ENCODE data around the gene TPP1. TPM values are rescaled to one million over a fixed set of nuclear protein-coding genes. Genes with fewer than 3 reads are reported as not detected.

Gene TPP1
- polyA plus RNA-seq, 1 donor (not counting 4 experiments of a cell fraction or from before 2014, with no cell fraction given), result 55.3 TPM

- H3K9me1 ChIP-seq (ENCODE audit: control insufficient read depth, extremely low read depth, insufficient read depth, low read length), result peaks cover 3% of the 10 kb centered on the region
- peaks cover 36% of the 10 kb centered on the region for H3K4me1 ChIP-seq (ENCODE audit: control insufficient read depth, extremely low read depth, insufficient read depth, low read length)
- peaks cover 22 to 36% of the 10 kb centered on the region in 2 experiments for H3K36me3 ChIP-seq (ENCODE audit: control insufficient read depth in 2 of 2, extremely low read depth in 1 of 2, insufficient read depth in 2 of 2, low read length in 2 of 2)
- no peaks in the 10 kb centered on the region for H4K20me1 ChIP-seq (ENCODE audit: control insufficient read depth, extremely low read depth, insufficient read depth, low read length)
- no peaks in the 10 kb centered on the region for H3K27me3 ChIP-seq (ENCODE audit: control insufficient read depth, extremely low read depth, insufficient read depth, low read length)
- peak overlapping the region; percentile 79 to 98 (median 97) for H3K4me3 ChIP-seq (ENCODE audit: control insufficient read depth in 2 of 3, extremely low read depth in 1 of 3, insufficient read depth in 2 of 3, low read depth in 1 of 3, low read length in 3 of 3)
- no peak for FAIRE-seq
- peak overlapping the region; percentile 94 for H3K9ac ChIP-seq (ENCODE audit: control insufficient read depth, extremely low read depth, insufficient read depth, low read length)
- TF ChIP-seq EZH2 (IDR thresholded peaks at IDR 0.05; ENCODE audit: low read length) (no peak), CTCF (optimal IDR thresholded peaks at IDR 0.05 in 1 of 3, IDR thresholded peaks at IDR 0.05 in 1 of 3, conservative IDR thresholded peaks at IDR 0.05 in 1 of 3; ENCODE audit: extremely low read depth in 1 of 3, insufficient read depth in 2 of 3, low read length in 3 of 3) (peak in 1 of 3 experiments; percentile 6)
- peaks cover 79% of the 10 kb centered on the region for H3K79me2 ChIP-seq (ENCODE audit: control insufficient read depth, insufficient read depth, low read length)
- no peaks in the 10 kb centered on the region for H3K9me3 ChIP-seq (ENCODE audit: control insufficient read depth, low read depth, low read length)
- H3K27ac ChIP-seq (ENCODE audit: control insufficient read depth, insufficient read depth, low read length), result peak overlapping the region; percentile 77
- no peak overlapping the region for H2AFZ ChIP-seq (ENCODE audit: control insufficient read depth, low read length)
- no peak for DNase-seq (ENCODE audit: low read depth, low spot score)
- H3K4me2 ChIP-seq (ENCODE audit: control insufficient read depth, extremely low read depth, insufficient read depth, low read depth, low read length), result peak overlapping the region; percentile 95
- dilution Hi-C loops (cut with MboI; ENCODE audit: extremely low pct_ligation_motif_present, low sequenced_read_pairs), result no loop called here
These were observed 16.9 kb downstream of the TPP1 start for GRCh38 chr11:6602096-6602940.

- H3K27me3 ChIP-seq (ENCODE audit: control insufficient read depth, extremely low read depth, insufficient read depth, low read length), result no peaks in the 10 kb centered on the region
- H3K4me3 ChIP-seq (ENCODE audit: control insufficient read depth in 2 of 3, extremely low read depth in 1 of 3, insufficient read depth in 2 of 3, low read depth in 1 of 3, low read length in 3 of 3), result no peak overlapping the region
- peaks cover 69% of the 10 kb centered on the region for H3K79me2 ChIP-seq (ENCODE audit: control insufficient read depth, insufficient read depth, low read length)
- H2AFZ ChIP-seq (ENCODE audit: control insufficient read depth, low read length), result no peak overlapping the region
- H3K9me3 ChIP-seq (ENCODE audit: control insufficient read depth, low read depth, low read length), result no peaks in the 10 kb centered on the region
- H3K9ac ChIP-seq (ENCODE audit: control insufficient read depth, extremely low read depth, insufficient read depth, low read length), result no peak overlapping the region
- no peak for DNase-seq (ENCODE audit: low read depth, low spot score)
- TF ChIP-seq EZH2 (IDR thresholded peaks at IDR 0.05; ENCODE audit: low read length) (no peak), CTCF (optimal IDR thresholded peaks at IDR 0.05 in 1 of 3, IDR thresholded peaks at IDR 0.05 in 1 of 3, conservative IDR thresholded peaks at IDR 0.05 in 1 of 3; ENCODE audit: extremely low read depth in 1 of 3, insufficient read depth in 2 of 3, low read length in 3 of 3) (no peak)
- no peak overlapping the region for H3K27ac ChIP-seq (ENCODE audit: control insufficient read depth, insufficient read depth, low read length)
- peaks cover 27 to 42% of the 10 kb centered on the region in 2 experiments for H3K36me3 ChIP-seq (ENCODE audit: control insufficient read depth in 2 of 2, extremely low read depth in 1 of 2, insufficient read depth in 2 of 2, low read length in 2 of 2)
- H3K4me2 ChIP-seq (ENCODE audit: control insufficient read depth, extremely low read depth, insufficient read depth, low read depth, low read length), result no peak overlapping the region
- peaks cover 23% of the 10 kb centered on the region for H3K4me1 ChIP-seq (ENCODE audit: control insufficient read depth, extremely low read depth, insufficient read depth, low read length)
- dilution Hi-C loops (cut with MboI; ENCODE audit: extremely low pct_ligation_motif_present, low sequenced_read_pairs), result no loop called here
- H4K20me1 ChIP-seq (ENCODE audit: control insufficient read depth, extremely low read depth, insufficient read depth, low read length), result no peaks in the 10 kb centered on the region
- H3K9me1 ChIP-seq (ENCODE audit: control insufficient read depth, extremely low read depth, insufficient read depth, low read length), result peaks cover 3% of the 10 kb centered on the region
- FAIRE-seq, result no peak
These were observed 18.2 kb downstream of the TPP1 start for GRCh38 chr11:6601041-6601461.

Measured in keratinocyte (primary cell).